GM23248 (cell line): ENCODE measurements around the gene TBX6. TPM values are rescaled to one million over a fixed set of nuclear protein-coding genes. Genes with fewer than 3 reads are reported as not detected.

Experiments
- DNase-seq: peaks from one replicate; pipeline ENCODE4 v3.0.0-alpha.2; 2015
- H2AFZ ChIP-seq: fragments of 200-600 bp; sonication (generic); 2 replicates; pipeline ENCODE4 v1.6.1; 2016; ENCODE audit warnings: antibody characterized with exemption
- H3F3A ChIP-seq: fragments of 200-600 bp; sonication (generic); 2 replicates; pipeline ENCODE4 v1.6.1; 2016; ENCODE audit warnings: mild to moderate bottlenecking, antibody characterized with exemption, mixed run types; ENCODE audit not compliant: insufficient read depth
- H3K27ac ChIP-seq: fragments of 200-600 bp; sonication (generic); 2 replicates; pipeline ENCODE4 v1.5.1; 2016; ENCODE audit warnings: mild to moderate bottlenecking
- H3K27me3 ChIP-seq: fragments of 200-600 bp; sonication (generic); replicated peaks from 2 replicates; pipeline ENCODE4 v1.6.1; 2016; ENCODE audit warnings: mild to moderate bottlenecking; ENCODE audit not compliant: insufficient read depth
- H3K36me3 ChIP-seq: fragments of 200-600 bp; sonication (generic); 2 replicates; pipeline ENCODE4 v1.6.1; 2016; ENCODE audit warnings: low read depth, mild to moderate bottlenecking
- H3K4me1 ChIP-seq: fragments of 200-600 bp; sonication (generic); 2 replicates; pipeline ENCODE4 v1.6.1; 2016; ENCODE audit warnings: mild to moderate bottlenecking; ENCODE audit not compliant: insufficient read depth
- H3K4me2 ChIP-seq: fragments of 200-600 bp; sonication (generic); one replicate; pipeline ENCODE4 v1.6.1; 2016; ENCODE audit warnings: mild to moderate bottlenecking; ENCODE audit not compliant: unreplicated experiment
- H3K4me3 ChIP-seq: fragments of 200-600 bp; sonication (generic); 2 replicates; pipeline ENCODE4 v1.5.1; 2016; ENCODE audit warnings: mild to moderate bottlenecking
- H3K79me2 ChIP-seq: fragments of 200-600 bp; sonication (generic); 2 replicates; pipeline ENCODE4 v1.6.1; 2016; ENCODE audit warnings: mild to moderate bottlenecking; ENCODE audit not compliant: insufficient read depth
- H3K9ac ChIP-seq: fragments of 200-600 bp; sonication (generic); 2 replicates; pipeline ENCODE4 v1.6.1; 2016; ENCODE audit warnings: mild to moderate bottlenecking
- H3K9me2 ChIP-seq: fragments of 200-600 bp; sonication (generic); 2 replicates; pipeline ENCODE4 v1.6.1; 2016; ENCODE audit warnings: mixed run types, mild to moderate bottlenecking, moderate library complexity; ENCODE audit not compliant: insufficient read depth
- H3K9me3 ChIP-seq: fragments of 200-600 bp; sonication (generic); one replicate; pipeline ENCODE4 v1.6.1; 2017; ENCODE audit warnings: low read depth
- H4K20me1 ChIP-seq: fragments of 200-600 bp; sonication (generic); 2 replicates; pipeline ENCODE4 v1.6.0; 2016; ENCODE audit not compliant: insufficient read depth
- EZH2 ChIP-seq: fragments of 200-600 bp; sonication (generic); IDR thresholded peaks from 2 replicates; pipeline ENCODE4 v1.6.1; 2018; ENCODE audit warnings: antibody characterized with exemption, mild to moderate bottlenecking; ENCODE audit not compliant: insufficient read depth, poor library complexity, severe bottlenecking
- EZH2phosphoT487 ChIP-seq: fragments of 200-600 bp; sonication (generic); IDR thresholded peaks from 2 replicates; pipeline ENCODE4 v1.6.1; 2018; ENCODE audit warnings: antibody characterized with exemption, moderate library complexity, mild to moderate bottlenecking, low read depth; ENCODE audit not compliant: insufficient read depth
- WGBS, 2 experiments: methylation state at CpG; one replicate each; pipeline ENCODE4 v1.1.6; 2015 to 2017; ENCODE audit warnings: low lambda C conversion rate in 2 of 2, low coverage in 1 of 2; ENCODE audit errors: missing lambda C conversion rate in 2 of 2; 5-methylcytosine and 5-hydroxymethylcytosine counted together
- in situ Hi-C: fragments of 300-500 bp; cut with MboI; formaldehyde crosslinking; loops from 2 replicates; pipeline ENCODE4 v1.15.0; 2020
- polyA plus RNA-seq: library from polyadenylated mRNA; unstranded; fragments of >200 nt; fragmentation: Nextera tagmentation; extraction: Ambion mirVana; gene quantifications from 2 replicates; pipeline ENCODE4 v1.2.1, GENCODE V29; 2016
- total RNA-seq: library from RNA; depleted of rRNA; stranded (reverse); fragments of >200 nt; shearing (Covaris generic); gene quantifications from 2 replicates; pipeline ENCODE4 v1.2.3, GENCODE V29; 2014

The TBX6 gene
- total and polyA plus RNA-seq, 2 experiments from 2014 or later, result 0.11 to 0.20 TPM

- DNase-seq, result no peak
- WGBS, 2 experiments, result 71 to 73% methylated on average over 3 of the region's 3 CpGs
- in situ Hi-C loops, result no loop called here
- H3K4me1 ChIP-seq, result peaks cover 8% of the 10 kb centered on the region
- no peaks in the 10 kb centered on the region for H4K20me1 ChIP-seq
- H3K4me3 ChIP-seq, result no peak overlapping the region
- no peak for TF ChIP-seq EZH2
- no peak for TF ChIP-seq EZH2phosphoT487
- peak overlapping the region; percentile 21; the same call in 1 of the 2 replicates for H3K9ac ChIP-seq
- no peak overlapping the region for H2AFZ ChIP-seq
- no peak overlapping the region for H3K4me2 ChIP-seq
- H3K9me2 ChIP-seq, result no peaks in the 10 kb centered on the region
- H3K27me3 ChIP-seq, result no peaks in the 10 kb centered on the region
- peaks cover 15% of the 10 kb centered on the region; the same call in 1 of the 2 replicates for H3K36me3 ChIP-seq
- peaks cover 31% of the 10 kb centered on the region for H3K79me2 ChIP-seq
- peaks cover 35% of the 10 kb centered on the region for H3F3A ChIP-seq
- H3K9me3 ChIP-seq, result no peaks in the 10 kb centered on the region
- H3K27ac ChIP-seq, result no peak overlapping the region
Observed at GRCh38 chr16:30085247-30085646, 6.5 kb downstream of the TBX6 start.

GRCh38 chr16:30084816-30085159, 6.9 kb downstream of the TBX6 start:
- H3K27me3 ChIP-seq, result no peaks in the 10 kb centered on the region
- H2AFZ ChIP-seq, result no peak overlapping the region
- H3K36me3 ChIP-seq, result peaks cover 15% of the 10 kb centered on the region; the same call in 1 of the 2 replicates
- H3K9ac ChIP-seq, result peak overlapping the region; percentile 21; the same call in 1 of the 2 replicates
- H3K4me2 ChIP-seq, result no peak overlapping the region
- peaks cover 31% of the 10 kb centered on the region for H3F3A ChIP-seq
- peaks cover 5% of the 10 kb centered on the region; the same call in 1 of the 2 replicates for H3K4me1 ChIP-seq
- no peak overlapping the region for H3K27ac ChIP-seq
- H3K4me3 ChIP-seq, result no peak overlapping the region
- no peaks in the 10 kb centered on the region for H3K9me2 ChIP-seq
- 47 to 52% methylated on average over 8 to 17 of the region's 17 CpGs for WGBS, 2 experiments
- in situ Hi-C loops, result no loop called here
- no peaks in the 10 kb centered on the region for H3K9me3 ChIP-seq
- no peak for DNase-seq
- no peak for TF ChIP-seq EZH2
- TF ChIP-seq EZH2phosphoT487, result no peak
- H4K20me1 ChIP-seq, result no peaks in the 10 kb centered on the region
- peaks cover 36% of the 10 kb centered on the region for H3K79me2 ChIP-seq

- no peaks in the 10 kb centered on the region for H3K9me3 ChIP-seq
- 89 to 96% methylated on average over 16 to 18 of the region's 18 CpGs for WGBS, 2 experiments
- H2AFZ ChIP-seq, result no peak overlapping the region
- H4K20me1 ChIP-seq, result no peaks in the 10 kb centered on the region
- DNase-seq, result no peak
- H3K9me2 ChIP-seq, result no peaks in the 10 kb centered on the region
- H3K27ac ChIP-seq, result no peak overlapping the region
- peaks cover 25% of the 10 kb centered on the region for H3F3A ChIP-seq
- no peak for TF ChIP-seq EZH2
- no peak for TF ChIP-seq EZH2phosphoT487
- in situ Hi-C loops, result no loop called here
- H3K4me3 ChIP-seq, result no peak overlapping the region
- peaks cover 41% of the 10 kb centered on the region for H3K79me2 ChIP-seq
- no peaks in the 10 kb centered on the region for H3K27me3 ChIP-seq
- H3K36me3 ChIP-seq, result peaks cover 15% of the 10 kb centered on the region; the same call in 1 of the 2 replicates
- H3K4me1 ChIP-seq, result no peaks in the 10 kb centered on the region
- no peak overlapping the region for H3K4me2 ChIP-seq
- H3K9ac ChIP-seq, result no peak overlapping the region
Observed at GRCh38 chr16:30084096-30084815, 7.5 kb downstream of the TBX6 start.

- H3K9me3 ChIP-seq, result no peaks in the 10 kb centered on the region
- peaks cover 50% of the 10 kb centered on the region for H3K79me2 ChIP-seq
- H3K27ac ChIP-seq, result no peak overlapping the region
- no peak for DNase-seq
- in situ Hi-C loops, result no loop called here
- H3K4me3 ChIP-seq, result no peak overlapping the region
- WGBS, 2 experiments, result 95% methylated on average over 24 of the region's 24 CpGs
- H2AFZ ChIP-seq, result no peak overlapping the region
- H3K36me3 ChIP-seq, result peaks cover 18% of the 10 kb centered on the region; the same call in 1 of the 2 replicates
- no peaks in the 10 kb centered on the region for H3K9me2 ChIP-seq
- H3F3A ChIP-seq, result peaks cover 23% of the 10 kb centered on the region
- no peaks in the 10 kb centered on the region for H4K20me1 ChIP-seq
- TF ChIP-seq EZH2phosphoT487, result no peak
- no peak for TF ChIP-seq EZH2
- no peaks in the 10 kb centered on the region for H3K27me3 ChIP-seq
- no peak overlapping the region for H3K4me2 ChIP-seq
- no peaks in the 10 kb centered on the region for H3K4me1 ChIP-seq
- H3K9ac ChIP-seq, result no peak overlapping the region
Observed at GRCh38 chr16:30083216-30084055, 8.3 kb downstream of the TBX6 start.
